HG03439 (cell line): ENCODE measurements around the gene GRID1.

Source experiments
- ATAC-seq: cut with Tn5 transposase; IDR thresholded peaks from one replicate; pipeline ENCODE4 v1.9.1; 2021; ENCODE audit warnings: mild to moderate bottlenecking, moderate library complexity; ENCODE audit not compliant: unreplicated experiment

GRID1 gene

DNA sequence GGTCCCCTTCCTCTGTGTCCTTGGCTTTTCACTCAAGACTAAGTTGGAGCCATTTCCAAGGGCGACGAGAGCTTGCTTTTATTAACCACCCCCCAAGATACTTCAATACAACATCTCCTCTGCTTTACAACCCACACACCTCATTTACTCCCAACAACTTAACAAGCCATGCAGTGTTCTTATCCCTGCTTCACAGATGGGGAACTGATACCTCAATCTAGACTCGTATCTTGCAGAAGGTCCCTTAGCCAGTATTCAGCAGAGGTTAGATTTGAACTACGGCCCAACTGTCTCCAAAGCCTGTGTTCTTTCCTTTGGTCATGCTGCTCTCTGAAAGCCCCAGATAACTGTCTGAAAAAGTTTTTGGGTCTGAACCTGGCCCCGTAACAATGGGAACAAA, 444.8 kb downstream of the GRID1 start:
- no peak for ATAC-seq

GRCh38 chr10:85920311-85920710, 446.3 kb downstream of the GRID1 start:
- no peak for ATAC-seq

DNA sequence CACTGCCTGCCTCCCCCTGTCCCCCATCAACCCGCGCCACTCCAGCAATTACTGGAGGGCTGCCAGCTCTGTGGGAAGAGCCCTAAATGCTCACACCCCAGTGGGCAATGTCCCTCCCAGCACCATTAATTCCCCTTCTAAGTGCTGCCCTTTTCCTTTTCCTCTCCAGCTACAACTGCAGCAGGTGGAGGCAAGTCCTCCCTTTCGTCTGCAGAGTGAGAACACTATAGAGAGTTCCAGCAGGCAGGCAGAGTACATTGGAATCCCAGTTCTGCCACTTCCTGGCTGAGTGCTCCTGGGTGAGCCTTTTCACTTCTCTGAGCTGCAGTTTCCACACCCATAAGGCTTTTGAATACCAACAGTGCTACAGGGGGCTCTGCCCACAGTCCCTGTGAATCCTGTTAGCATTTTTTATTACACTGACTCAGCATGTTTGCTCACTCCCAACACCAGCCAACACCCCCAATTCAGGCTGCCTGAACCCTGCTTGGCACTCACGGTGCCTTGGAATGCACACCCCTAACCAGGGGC, 447.0 kb downstream of the GRID1 start:
- ATAC-seq: no peak

- no peak for ATAC-seq
Measured at GRCh38 chr10:85918371-85918770, 448.2 kb downstream of the GRID1 start.

- no peak for ATAC-seq
Measured at GRCh38 chr10:85917601-85918000, 449.0 kb downstream of the GRID1 start.

- no peak for ATAC-seq
Measured at GRCh38 chr10:85916994-85917573, 449.5 kb downstream of the GRID1 start.

DNA sequence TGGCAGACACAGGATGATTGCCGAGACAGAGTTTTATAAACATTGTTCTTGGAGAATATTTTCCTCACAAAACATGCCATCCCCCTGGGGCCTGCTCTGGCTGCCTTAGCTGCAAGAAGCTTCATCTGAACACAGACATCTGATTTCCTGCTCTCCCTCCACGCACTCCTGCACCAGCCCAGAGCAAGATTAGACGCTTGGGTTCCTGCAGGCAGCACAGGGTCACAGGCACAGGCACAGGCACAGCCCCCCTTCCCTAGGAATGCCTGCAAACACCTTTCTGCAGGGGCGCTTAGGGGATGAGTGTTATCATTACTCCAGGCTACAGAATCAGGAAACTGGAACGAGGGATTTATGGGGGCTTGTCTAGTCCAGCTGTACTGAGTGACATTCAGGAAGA, 450.3 kb downstream of the GRID1 start:
- ATAC-seq: no peak

DNA sequence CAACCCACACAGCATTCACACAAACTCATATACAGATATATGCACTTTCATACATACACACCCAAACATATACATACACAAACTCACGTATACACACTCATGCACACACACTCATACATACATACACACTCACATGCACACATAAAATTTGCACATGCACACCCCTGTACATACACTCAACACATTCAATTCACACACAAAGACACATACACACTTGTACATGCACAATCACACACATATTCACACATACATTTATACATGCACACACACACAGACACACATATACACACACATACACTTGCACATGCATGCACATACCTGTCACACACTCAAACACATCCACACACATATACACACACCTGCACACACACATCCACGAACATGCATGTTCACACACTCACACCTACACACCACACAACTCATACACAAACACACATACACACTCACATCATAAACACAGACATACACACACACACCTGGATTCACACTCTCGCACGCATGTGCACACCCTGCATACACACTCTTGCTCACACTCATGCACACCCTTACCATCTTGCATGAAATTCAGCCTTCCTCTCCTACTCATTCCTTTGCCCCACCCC, 451.2 kb downstream of the GRID1 start:
- no peak for ATAC-seq

GRCh38 chr10:85914720-85915119, 451.9 kb downstream of the GRID1 start:
- ATAC-seq: no peak

GRCh38 chr10:85908462-85908861, 458.1 kb downstream of the GRID1 start:
- ATAC-seq: no peak

DNA sequence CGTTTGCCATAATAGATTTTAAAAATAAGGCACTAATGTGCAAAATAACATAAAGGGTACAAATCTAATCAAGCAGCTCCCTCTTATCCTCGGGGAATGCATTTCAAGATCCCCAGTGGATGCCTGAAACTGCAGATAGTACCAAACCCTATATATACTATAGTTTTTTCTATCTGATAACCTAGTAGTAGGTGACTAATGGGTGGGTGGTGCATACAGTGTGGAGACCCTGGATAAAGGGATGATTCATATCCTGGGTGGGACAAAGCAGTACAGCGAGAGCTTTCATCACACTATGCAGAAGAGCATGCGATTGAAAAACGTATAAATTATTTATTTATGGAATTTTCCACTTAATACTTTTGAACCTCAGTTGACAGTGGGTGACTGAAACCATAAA, 464.5 kb downstream of the GRID1 start:
- no peak for ATAC-seq

- no peak for ATAC-seq
Measured at GRCh38 chr10:85901599-85901998, 465.0 kb downstream of the GRID1 start.

GRCh38 chr10:85900487-85900886, 466.1 kb downstream of the GRID1 start:
- no peak for ATAC-seq

DNA sequence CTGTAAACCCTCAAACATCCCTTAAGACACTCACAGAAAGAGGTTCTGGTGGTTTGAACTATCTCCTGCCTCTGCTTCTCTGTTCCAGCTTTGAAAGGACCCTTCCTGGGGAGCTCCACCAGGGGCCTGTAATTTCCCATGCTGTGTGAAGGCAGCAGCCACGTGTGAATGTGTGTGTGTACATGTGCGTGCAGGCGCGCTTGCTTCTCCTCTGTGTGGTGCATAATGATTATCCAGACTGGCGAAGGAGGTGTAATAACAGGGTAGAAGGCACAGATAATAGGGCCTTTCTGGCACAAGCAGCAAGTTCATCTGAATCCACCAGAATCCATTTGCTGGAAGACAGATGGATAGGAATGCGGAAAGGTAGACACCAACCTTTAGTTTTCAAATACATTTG, 466.5 kb downstream of the GRID1 start:
- ATAC-seq: no peak

DNA sequence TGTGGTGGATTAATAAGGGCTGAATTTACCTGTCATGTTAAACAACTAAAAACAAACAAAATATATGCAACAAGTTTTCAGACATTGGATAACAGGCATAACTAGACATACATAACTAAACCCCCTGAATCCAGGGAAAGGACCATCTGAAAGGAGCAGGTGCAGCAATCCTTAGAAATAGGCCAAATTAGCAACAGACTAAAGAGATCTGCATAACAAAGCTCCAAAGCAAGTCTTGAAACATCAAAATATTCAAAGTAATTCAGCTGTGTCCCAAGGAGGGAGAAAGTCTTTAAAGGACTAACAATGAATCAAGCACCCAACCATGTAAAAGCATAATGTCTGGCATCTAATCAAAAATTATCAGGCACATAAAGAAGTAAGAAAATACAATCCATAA, 475.1 kb downstream of the GRID1 start:
- no peak for ATAC-seq

DNA sequence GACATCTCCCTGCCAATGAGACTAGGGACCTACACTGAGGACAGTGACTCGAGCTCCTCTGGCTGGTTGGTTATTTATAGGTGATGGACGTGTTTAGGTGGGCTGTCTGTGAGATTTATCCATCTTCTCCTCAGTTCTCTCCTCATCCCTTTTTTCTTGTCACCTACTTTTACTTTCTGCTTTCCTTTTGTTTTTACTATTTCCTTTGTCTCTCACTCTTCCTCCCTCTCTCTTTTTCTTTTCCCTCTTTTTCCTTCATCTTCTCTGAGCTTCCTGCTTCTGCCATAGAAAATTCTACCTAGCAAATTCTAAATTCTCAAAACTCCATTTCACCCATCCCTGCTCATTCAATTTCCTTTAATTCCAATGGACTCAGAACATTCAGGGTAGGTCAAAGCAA, 478.0 kb downstream of the GRID1 start:
- no peak for ATAC-seq

DNA sequence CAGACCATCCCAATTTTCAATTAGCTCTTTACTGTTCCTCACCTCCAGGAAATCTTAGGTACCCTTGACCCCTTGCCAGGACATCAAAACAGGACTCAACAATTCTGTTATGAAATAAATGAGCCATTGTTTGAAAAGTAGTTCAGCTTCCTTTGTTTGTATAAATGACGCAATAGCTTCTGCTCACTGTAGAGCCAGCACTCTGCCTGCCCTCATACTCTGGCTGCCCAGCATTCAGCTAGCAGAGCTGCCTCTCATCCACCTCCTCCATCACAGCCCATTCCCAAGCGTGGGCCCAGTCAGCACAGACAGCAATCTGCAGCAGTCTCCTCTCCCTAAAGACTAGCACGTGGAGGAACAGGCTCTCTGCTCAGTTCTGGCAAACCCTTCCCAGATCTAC, 478.6 kb downstream of the GRID1 start:
- ATAC-seq: no peak

GRCh38 chr10:85874208-85874607, 492.4 kb downstream of the GRID1 start:
- no peak for ATAC-seq

DNA sequence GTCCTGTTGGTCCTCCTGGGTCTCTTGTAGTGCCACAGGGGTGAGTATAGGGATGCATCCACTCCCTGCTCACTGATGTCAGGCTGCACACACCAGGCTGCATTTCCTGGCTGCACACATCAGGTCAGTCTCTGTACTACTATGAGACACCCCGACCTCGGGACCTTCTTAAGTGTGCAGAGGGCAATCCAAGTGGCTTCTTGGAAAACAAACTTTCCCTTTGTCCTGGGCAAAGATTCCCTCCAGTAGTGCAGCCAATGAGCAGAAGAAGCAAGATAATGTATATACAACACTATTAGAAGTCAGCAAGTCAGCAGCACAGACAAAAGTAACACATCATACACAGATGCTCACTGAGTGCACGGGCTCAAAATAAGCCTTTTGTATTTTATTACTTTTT, 493.5 kb downstream of the GRID1 start:
- no peak for ATAC-seq

DNA sequence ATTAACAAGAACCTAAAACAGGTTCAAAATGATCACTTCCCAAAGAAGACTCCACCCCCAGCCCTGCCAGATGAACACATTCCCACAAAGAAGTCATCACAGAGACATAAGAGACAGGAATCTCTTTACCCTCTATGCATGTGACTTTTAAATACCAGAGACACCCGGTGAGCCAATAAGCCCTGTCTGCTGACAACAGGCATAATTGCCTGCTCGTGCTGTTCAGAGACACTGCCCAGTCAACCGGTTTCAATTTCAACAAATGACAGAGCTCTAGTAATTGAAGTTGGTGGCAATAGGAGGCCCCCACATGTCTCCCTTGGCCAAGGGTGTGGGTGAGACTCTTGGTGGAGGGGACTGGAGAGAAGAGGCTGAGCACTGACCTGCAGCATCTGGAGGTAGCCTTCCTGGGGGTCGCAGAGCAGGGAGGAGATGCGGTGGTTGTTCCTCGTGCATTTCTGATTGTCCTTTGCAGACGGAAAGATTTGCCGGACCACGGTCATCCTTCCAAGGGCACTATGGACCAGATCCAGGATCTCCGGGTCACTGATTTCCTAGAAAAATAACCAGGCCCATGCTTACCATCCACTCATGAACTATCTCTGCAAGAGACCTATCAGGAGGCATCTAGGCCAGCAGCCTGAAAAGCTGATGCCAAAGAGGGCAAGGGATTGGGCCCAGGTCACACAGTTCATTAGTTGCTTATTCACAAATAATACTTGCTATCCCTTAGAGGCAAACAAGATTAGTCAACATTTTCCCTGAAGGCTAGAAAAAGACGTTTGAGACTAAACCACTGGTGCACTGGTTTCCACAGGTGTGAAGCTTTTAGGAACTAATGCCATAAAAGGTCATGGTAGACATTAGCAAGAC, 497.7 kb downstream of the GRID1 start:
- ATAC-seq: no peak

GRCh38 chr10:85864868-85865526, 501.6 kb downstream of the GRID1 start:
- ATAC-seq: no peak
